ENCODE results near the gene IL1RN.
"Not testable (repeated sequence)": the region's sequence is repeated elsewhere in the genome, so short reads cannot be mapped to it uniquely, and the experiment has no call there.

The IL1RN gene

GRCh38 chr2:113126845-113127645 lies at the start of gene IL1RN:
IL1RN (plus strand) TSS chr2:113127598; CDS start chr2:113127625, 27 bp downstream.
- DNase-seq = peak in 1 of 2 donors; percentile 69

- no peak for DNase-seq
These were observed 49.5 kb upstream of the IL1RN start for GRCh38 chr2:113077921-113078320.

- no peak for DNase-seq
These were observed 49.0 kb upstream of the IL1RN start for GRCh38 chr2:113078350-113078839.

GRCh38 chr2:113079131-113079530 lies 48.3 kb upstream of the IL1RN start:
- DNase-seq = no peak

- peak; percentile 29 to 33 for DNase-seq
These were observed 47.3 kb upstream of the IL1RN start for GRCh38 chr2:113080134-113080533.

GRCh38 chr2:113081488-113082210 lies 45.7 kb upstream of the IL1RN start:
- no peak for DNase-seq

- DNase-seq = peak in 1 of 2 donors; percentile 34
These were observed 44.1 kb upstream of the IL1RN start for GRCh38 chr2:113083296-113083695.

GRCh38 chr2:113084249-113085000 lies 43.0 kb upstream of the IL1RN start:
- peak in 1 of 2 donors; percentile 13 for DNase-seq

GRCh38 chr2:113085542-113085941 lies 41.9 kb upstream of the IL1RN start:
- no peak for DNase-seq

GRCh38 chr2:113088213-113088992 lies 39.0 kb upstream of the IL1RN start:
- DNase-seq = no peak

GRCh38 chr2:113089916-113090315 lies 37.5 kb upstream of the IL1RN start:
- DNase-seq = no peak

GRCh38 chr2:113091231-113091896 lies 36.0 kb upstream of the IL1RN start:
- DNase-seq = no peak

- no peak for DNase-seq
These were observed 34.4 kb upstream of the IL1RN start for GRCh38 chr2:113092864-113093612.

- no peak for DNase-seq
These were observed 33.8 kb upstream of the IL1RN start for GRCh38 chr2:113093613-113093977.

GRCh38 chr2:113096306-113096705 lies 31.1 kb upstream of the IL1RN start:
- not testable (repeated sequence) for DNase-seq

- not testable (repeated sequence) for DNase-seq
These were observed 30.4 kb upstream of the IL1RN start for GRCh38 chr2:113096842-113097618.

GRCh38 chr2:113098041-113098440 lies 29.4 kb upstream of the IL1RN start:
- peak in 1 of 2 donors; percentile 38 for DNase-seq

- DNase-seq = no peak
These were observed 28.9 kb upstream of the IL1RN start for GRCh38 chr2:113098532-113098931.

- no peak for DNase-seq
These were observed 25.3 kb upstream of the IL1RN start for GRCh38 chr2:113102133-113102532.

- no peak for DNase-seq
These were observed 24.1 kb upstream of the IL1RN start for GRCh38 chr2:113103277-113103676.

All from CD4-positive, alpha-beta T cell treated with Interleukin-1 beta for 1 hour (primary cell).